C4-2B (cell line): ENCODE data around the gene DCST2.

Experiments
- H3K27ac ChIP-seq: fragments of 450-650 bp; 2 replicates; pipeline ENCODE4 v1.5.1; 2017
- CTCF ChIP-seq: fragments of 450-650 bp; conservative IDR thresholded peaks from 2 replicates; pipeline ENCODE4 v1.5.1; 2017; ENCODE audit warnings: mild to moderate bottlenecking
- ZFX ChIP-seq: fragments of 450-650 bp; IDR thresholded peaks from 2 replicates; pipeline ENCODE4 v1.6.1; 2017

Gene DCST2

GRCh38 chr1:155051777-155052398, 18.3 kb upstream of the DCST2 start:
- TF ChIP-seq CTCF = no peak
- 0 out of 2 replicates have a peak, but pooled peaks have one; percentile 51 for TF ChIP-seq ZFX
- H3K27ac ChIP-seq = peak overlapping the region; percentile 94

- no peak for TF ChIP-seq CTCF
- TF ChIP-seq ZFX = peak; percentile 85; the same call in 1 of the 2 replicates
- peak overlapping the region; percentile 94 for H3K27ac ChIP-seq
Measured at GRCh38 chr1:155051342-155051776, 17.8 kb upstream of the DCST2 start.

- peak within 1 kb of the TSS; percentile 94 for H3K27ac ChIP-seq
- TF ChIP-seq CTCF (peak; percentile 98), ZFX (no peak)
Measured at GRCh38 chr1:155050560-155051341, 17.2 kb upstream of the DCST2 start, which contains the start of gene ADAM15. TSS of gene ADAM15 (plus strand) at chr1:155051316. CDS start at chr1:155051387, 71 bp downstream.

- peak overlapping the region; percentile 94 for H3K27ac ChIP-seq
- TF ChIP-seq ZFX = peak; percentile 36; the same call in 1 of the 2 replicates
- no peak for TF ChIP-seq CTCF
Measured at GRCh38 chr1:155049651-155050559, 16.3 kb upstream of the DCST2 start.

GRCh38 chr1:155048449-155049334, 15.1 kb upstream of the DCST2 start:
- peak overlapping the region; percentile 94 for H3K27ac ChIP-seq

More at GRCh38 chr1:155048449-155049334, 15.1 kb upstream of the DCST2 start:
- no peak for TF ChIP-seq ZFX
- no peak for TF ChIP-seq CTCF
